Brain microvascular endothelial cell (primary cell): ENCODE results near the gene NFKB1.

Experiments
- DNase-seq: peaks from one replicate; pipeline ENCODE4 v3.0.0-alpha.2; 2020
- H3K27ac ChIP-seq: fragments of 250-450 bp; sonication (Bioruptor Pico); 2 replicates; pipeline ENCODE4 v1.5.1; 2020; ENCODE audit warnings: mild to moderate bottlenecking, moderate library complexity
- H3K27me3 ChIP-seq: fragments of 250-450 bp; sonication (Bioruptor Pico); replicated peaks from 2 replicates; pipeline ENCODE4 v1.5.1; 2020; ENCODE audit warnings: mild to moderate bottlenecking
- H3K36me3 ChIP-seq: fragments of 250-450 bp; sonication (Bioruptor Pico); replicated peaks from 2 replicates; pipeline ENCODE4 v1.5.1; 2020; ENCODE audit warnings: mild to moderate bottlenecking
- H3K4me3 ChIP-seq: 2 replicates; pipeline ENCODE4 v1.5.1; 2011; ENCODE audit warnings: low read depth, mild to moderate bottlenecking, control low read depth, low read length, moderate library complexity
- CTCF ChIP-seq: IDR thresholded peaks from 2 replicates; pipeline ENCODE4 v1.5.1; 2011; ENCODE audit warnings: low read depth, mild to moderate bottlenecking, moderate library complexity, low read length, control low read depth, inconsistent platforms; ENCODE audit errors: missing control alignments
- in situ Hi-C: cut with HindIII; loops from 2 replicates; pipeline ENCODE4 v1.10.0; 2017; ENCODE audit warnings: low sequenced_read_pairs, low pct_ligation_motif_present

NFKB1 gene

GRCh38 chr4:102604222-102604940, 103.2 kb downstream of the NFKB1 start:
- Histone ChIP-seq H3K27me3 (no peaks in the 10 kb centered on the region), H3K36me3 (peaks cover 34% of the 10 kb centered on the region), H3K4me3 (no peak overlapping the region), H3K27ac (no peak overlapping the region)
- in situ Hi-C loops: loop anchor here (25.0 kb wide), 1 partner anchor 408 kb away; the partner anchor contains the start of gene SLC9B1
- TF ChIP-seq CTCF: no peak
- no peak for DNase-seq

- no peak overlapping the region for H3K4me3 ChIP-seq
- no peaks in the 10 kb centered on the region for H3K27me3 ChIP-seq
- no peak for DNase-seq
- TF ChIP-seq CTCF: no peak
- H3K27ac ChIP-seq: no peak overlapping the region
- in situ Hi-C loops: loop anchor here (25.0 kb wide), 1 partner anchor 406 kb away; the partner anchor contains the start of gene SLC9B1
- H3K36me3 ChIP-seq: peaks cover 32% of the 10 kb centered on the region
These were observed 105.1 kb downstream of the NFKB1 start for GRCh38 chr4:102606261-102606660.

GRCh38 chr4:102606846-102607450, 105.8 kb downstream of the NFKB1 start:
- H3K27ac ChIP-seq: no peak overlapping the region
- no peaks in the 10 kb centered on the region for H3K27me3 ChIP-seq
- H3K4me3 ChIP-seq: no peak overlapping the region
- TF ChIP-seq CTCF: no peak
- peaks cover 33% of the 10 kb centered on the region for H3K36me3 ChIP-seq
- in situ Hi-C loops: loop anchor here (25.0 kb wide), 1 partner anchor 405 kb away; the partner anchor contains the start of gene SLC9B1
- no peak for DNase-seq

GRCh38 chr4:102608190-102608589, 107.0 kb downstream of the NFKB1 start:
- H3K4me3 ChIP-seq: no peak overlapping the region
- in situ Hi-C loops: loop anchor here (25.0 kb wide), 1 partner anchor 404 kb away; the partner anchor contains the start of gene SLC9B1
- no peaks in the 10 kb centered on the region for H3K27me3 ChIP-seq
- no peak for TF ChIP-seq CTCF
- H3K27ac ChIP-seq: peak overlapping the region; percentile 20
- peak; percentile 32 for DNase-seq
- peaks cover 41% of the 10 kb centered on the region for H3K36me3 ChIP-seq

GRCh38 chr4:102610007-102610406, 108.8 kb downstream of the NFKB1 start:
- Histone ChIP-seq H3K27ac (no peak overlapping the region), H3K36me3 (peaks cover 54% of the 10 kb centered on the region), H3K27me3 (no peaks in the 10 kb centered on the region), H3K4me3 (no peak overlapping the region)
- peak; percentile 66 for TF ChIP-seq CTCF
- peak; percentile 19 for DNase-seq
- in situ Hi-C loops: loop anchor here (25.0 kb wide), 1 partner anchor 402 kb away; the partner anchor contains the start of gene SLC9B1
